AG09309 (cell line): ENCODE data around the gene FNDC10.
"Not testable (repeated sequence)": the region's sequence is repeated elsewhere in the genome, so short reads cannot be mapped to it uniquely, and the experiment has no call there.

Experiments used
- DNase-seq: peaks from one replicate; pipeline ENCODE4 v3.0.0-alpha.2; 2010; ENCODE audit warnings: low read depth
- H3K4me3 ChIP-seq: 2 replicates; pipeline ENCODE4 v1.5.1; 2011; ENCODE audit warnings: mild to moderate bottlenecking, low read depth, low read length, moderate library complexity; ENCODE audit not compliant: control insufficient read depth
- TF ChIP-seq, protein P1 (sequence below): IDR thresholded peaks from 2 replicates; pipeline ENCODE4 v1.5.1; 2011; ENCODE audit warnings: mild to moderate bottlenecking, low read depth, low read length, inconsistent platforms; ENCODE audit not compliant: insufficient read depth, control insufficient read depth; ENCODE audit errors: missing control alignments

FNDC10 gene

DNA sequence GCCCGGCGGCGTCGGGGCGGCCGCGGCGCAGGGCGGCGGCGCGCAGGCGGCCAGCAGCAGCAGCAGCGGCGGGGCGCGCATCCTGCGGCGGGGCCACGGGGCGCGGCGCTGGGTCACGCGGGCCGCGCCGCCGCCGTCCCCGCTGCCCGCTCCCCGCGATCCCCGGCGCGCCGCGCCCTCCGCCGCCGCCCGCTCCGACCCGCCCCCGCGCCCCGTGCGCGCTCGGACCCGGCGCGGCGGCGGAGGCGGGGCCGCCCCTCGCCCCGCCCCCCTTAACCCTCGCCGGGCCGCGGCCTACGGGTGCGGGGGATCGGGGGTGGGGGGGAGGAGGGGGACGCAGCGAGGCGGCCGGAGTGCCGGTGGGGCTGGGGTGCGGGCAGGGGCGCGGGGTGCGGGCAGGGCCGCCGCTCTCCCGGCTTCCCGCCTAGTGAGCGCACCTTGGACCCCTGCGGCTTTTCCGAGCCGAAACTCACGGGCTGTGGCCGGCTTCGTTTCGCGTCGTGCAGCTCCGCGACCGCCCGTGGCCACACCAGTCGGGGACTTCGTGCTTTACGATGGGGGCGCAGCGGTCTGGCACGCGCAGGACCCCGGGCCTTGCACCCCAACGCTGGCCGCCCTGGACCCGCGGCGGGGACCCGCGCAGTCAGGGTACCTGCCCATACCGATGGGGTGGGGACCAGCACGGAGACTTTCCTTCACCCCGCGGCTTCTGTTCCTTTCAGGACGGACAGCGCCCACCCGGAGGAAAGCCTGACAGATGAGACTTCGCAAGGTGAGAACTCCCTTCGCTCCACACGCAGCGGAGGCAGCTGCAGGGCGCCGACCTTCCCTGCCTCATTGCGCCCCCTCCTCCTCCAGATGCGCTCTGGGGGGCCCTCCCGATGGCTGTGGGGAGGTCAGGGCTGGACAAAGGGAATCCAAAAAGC is at the start of gene FNDC10:
Gene FNDC10 (minus strand): TSS at position 201 of the 926 bp plus-strand sequence. CDS start 120 bp downstream, at position 81.
- TF ChIP-seq, protein P1, sequence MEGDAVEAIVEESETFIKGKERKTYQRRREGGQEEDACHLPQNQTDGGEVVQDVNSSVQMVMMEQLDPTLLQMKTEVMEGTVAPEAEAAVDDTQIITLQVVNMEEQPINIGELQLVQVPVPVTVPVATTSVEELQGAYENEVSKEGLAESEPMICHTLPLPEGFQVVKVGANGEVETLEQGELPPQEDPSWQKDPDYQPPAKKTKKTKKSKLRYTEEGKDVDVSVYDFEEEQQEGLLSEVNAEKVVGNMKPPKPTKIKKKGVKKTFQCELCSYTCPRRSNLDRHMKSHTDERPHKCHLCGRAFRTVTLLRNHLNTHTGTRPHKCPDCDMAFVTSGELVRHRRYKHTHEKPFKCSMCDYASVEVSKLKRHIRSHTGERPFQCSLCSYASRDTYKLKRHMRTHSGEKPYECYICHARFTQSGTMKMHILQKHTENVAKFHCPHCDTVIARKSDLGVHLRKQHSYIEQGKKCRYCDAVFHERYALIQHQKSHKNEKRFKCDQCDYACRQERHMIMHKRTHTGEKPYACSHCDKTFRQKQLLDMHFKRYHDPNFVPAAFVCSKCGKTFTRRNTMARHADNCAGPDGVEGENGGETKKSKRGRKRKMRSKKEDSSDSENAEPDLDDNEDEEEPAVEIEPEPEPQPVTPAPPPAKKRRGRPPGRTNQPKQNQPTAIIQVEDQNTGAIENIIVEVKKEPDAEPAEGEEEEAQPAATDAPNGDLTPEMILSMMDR: no peak
- H3K4me3 ChIP-seq: peak within 1 kb of the TSS; percentile 35
- no peak for DNase-seq

- DNase-seq, H3K4me3 ChIP-seq: not testable (repeated sequence)
Observed at GRCh38 chr1:1648265-1648664, 48.3 kb upstream of the FNDC10 start.

- not testable (repeated sequence) for DNase-seq
Observed at GRCh38 chr1:1647567-1648241, 47.8 kb upstream of the FNDC10 start.

DNA sequence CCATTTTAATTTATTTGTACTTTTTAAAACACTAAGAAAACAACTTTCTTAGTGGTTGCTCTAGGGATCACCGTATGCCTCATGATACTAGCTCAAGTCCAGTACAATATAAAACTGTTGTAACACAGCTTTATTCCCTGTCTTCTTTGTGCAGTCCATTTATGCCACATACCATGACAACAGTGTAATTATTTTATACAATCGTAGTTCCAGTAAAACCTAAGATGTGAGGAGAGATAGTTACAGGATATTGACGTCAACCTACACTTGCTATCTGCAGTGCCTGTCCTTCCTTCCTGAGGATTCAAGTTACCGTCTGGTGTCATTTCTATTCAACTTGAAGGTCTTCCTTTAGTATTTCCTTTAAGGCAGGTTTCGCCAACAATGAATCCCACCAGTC is 46.4 kb upstream of the FNDC10 start:
- H3K4me3 ChIP-seq, DNase-seq: not testable (repeated sequence)

More at GRCh38 chr1:1647567-1648241, 47.8 kb upstream of the FNDC10 start:
- H3K4me3 ChIP-seq: not testable (repeated sequence)

- not testable (repeated sequence) for H3K4me3 ChIP-seq, DNase-seq
Observed at GRCh38 chr1:1640711-1641461, 41.0 kb upstream of the FNDC10 start.

DNA sequence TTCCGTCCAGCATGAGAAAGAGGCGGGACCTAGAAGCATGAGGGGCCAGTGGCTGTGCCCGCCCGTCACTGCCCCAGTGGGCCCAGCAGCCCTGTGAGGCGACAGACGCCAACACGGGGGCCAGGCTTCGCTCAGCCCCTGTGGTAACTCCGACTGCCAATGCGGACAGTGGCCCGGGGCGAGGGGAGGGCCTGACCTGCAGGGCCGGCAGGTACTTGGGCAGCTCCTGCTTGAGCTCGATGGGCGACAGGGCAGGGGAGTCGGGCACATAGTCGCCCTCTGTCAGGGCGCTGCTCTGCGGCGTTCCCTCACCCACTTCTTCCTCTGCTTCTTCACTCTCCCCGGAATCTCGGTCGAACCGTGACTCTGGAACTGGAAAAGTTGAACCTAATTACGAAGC is 40.1 kb upstream of the FNDC10 start:
- H3K4me3 ChIP-seq, DNase-seq: not testable (repeated sequence)

DNA sequence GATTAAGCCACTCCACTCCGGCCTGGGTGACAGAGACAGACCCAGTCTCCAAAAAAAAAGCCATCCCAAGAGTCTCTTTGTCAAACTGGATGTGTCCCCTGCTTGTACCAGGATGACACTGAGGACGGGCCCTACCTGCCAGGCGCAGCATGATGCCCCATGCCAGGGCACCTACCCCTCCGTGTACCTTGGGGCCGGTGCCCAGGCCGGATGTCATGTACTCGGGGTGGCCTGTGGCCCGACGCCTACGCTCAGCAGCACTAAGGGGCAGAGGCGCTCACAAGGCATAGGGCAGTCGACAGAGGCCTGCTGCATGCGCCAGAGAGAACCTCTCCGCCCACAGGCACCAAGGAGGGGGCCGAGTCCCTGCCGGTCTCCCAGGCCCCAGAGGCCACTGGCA is 39.4 kb upstream of the FNDC10 start:
- not testable (repeated sequence) for H3K4me3 ChIP-seq, DNase-seq

DNA sequence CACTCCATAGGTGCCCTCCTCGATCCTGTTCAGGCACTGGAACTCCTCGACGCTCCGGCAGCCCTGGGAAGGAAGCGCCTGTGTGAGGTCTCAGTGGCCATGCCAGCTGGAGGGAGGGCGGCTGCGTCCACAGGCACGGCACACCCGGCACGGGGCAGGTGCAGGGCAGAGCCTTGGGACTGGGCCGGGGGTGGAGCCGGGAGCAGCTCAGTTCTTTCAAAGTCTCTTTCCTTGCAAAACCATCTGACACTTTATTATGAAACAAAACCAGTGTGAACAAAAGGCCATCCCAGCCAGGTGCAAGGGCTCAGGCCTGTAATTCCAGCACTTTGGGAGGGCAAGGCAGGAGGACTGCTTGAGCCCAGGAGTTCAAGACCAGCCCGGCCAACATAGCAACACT is 38.6 kb upstream of the FNDC10 start:
- H3K4me3 ChIP-seq, DNase-seq: not testable (repeated sequence)

DNA sequence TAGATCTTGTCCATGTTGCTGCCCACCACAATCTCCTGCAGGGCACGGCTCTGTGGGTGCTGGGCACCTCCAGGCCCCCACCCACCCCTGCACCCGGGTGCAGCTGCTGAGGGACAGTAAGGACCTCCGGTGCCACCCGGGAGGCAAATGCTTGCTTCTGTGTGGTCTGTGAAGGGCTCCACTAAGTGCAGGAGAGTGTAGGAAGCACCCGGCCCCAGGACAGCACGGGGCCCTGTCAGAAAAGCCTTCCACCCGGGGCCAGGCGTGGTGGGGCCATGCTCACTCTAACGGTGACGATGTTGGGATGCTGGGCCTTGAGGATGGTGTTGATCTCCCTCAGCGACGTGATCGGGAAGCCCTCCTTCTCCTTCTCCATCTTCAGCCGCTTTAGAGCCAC is 37.5 kb upstream of the FNDC10 start:
- DNase-seq, H3K4me3 ChIP-seq: not testable (repeated sequence)

DNA sequence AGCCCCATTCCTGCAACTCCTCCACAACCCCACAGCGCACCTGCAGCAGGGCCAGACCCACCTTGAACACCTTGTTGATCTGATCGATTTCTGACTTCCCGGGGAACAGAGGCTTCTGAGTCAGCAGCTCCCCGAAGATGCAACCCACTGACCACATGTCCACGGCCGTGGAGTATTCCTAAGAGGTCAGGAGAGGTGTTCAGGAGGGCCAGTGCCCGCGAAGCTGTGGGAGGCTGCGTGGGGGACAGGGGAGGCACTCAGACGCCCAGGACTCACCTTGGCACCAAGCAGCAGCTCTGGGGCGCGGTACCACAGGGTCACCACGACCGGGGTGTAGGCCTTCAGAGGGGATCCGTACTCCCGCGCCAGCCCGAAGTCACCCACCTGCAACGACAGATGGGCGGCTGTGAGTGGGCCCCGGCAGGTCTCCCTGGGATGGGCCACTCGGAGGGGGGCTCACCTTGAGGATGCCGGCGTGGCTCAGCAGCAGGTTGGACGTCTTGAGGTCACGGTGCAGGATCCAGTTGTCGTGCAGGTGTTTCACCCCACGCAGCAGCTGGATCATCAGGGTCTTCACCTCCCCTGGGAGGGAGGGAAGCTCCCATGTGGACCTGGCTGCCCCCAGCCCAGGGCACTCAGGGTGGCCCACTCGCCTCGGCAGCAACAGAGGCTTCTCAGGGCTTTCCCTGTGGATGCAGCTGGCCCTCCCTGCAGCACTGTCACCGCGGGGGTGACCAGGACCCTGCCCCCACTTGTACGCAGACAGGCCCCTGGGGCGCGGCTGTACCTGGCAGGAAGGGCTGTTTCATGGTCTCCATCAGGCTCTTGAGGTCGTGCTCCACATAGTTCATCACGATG is 36.9 kb upstream of the FNDC10 start:
- not testable (repeated sequence) for H3K4me3 ChIP-seq, DNase-seq

- H3K4me3 ChIP-seq, DNase-seq: not testable (repeated sequence)
Observed at GRCh38 chr1:1634613-1635012, 34.7 kb upstream of the FNDC10 start.

DNA sequence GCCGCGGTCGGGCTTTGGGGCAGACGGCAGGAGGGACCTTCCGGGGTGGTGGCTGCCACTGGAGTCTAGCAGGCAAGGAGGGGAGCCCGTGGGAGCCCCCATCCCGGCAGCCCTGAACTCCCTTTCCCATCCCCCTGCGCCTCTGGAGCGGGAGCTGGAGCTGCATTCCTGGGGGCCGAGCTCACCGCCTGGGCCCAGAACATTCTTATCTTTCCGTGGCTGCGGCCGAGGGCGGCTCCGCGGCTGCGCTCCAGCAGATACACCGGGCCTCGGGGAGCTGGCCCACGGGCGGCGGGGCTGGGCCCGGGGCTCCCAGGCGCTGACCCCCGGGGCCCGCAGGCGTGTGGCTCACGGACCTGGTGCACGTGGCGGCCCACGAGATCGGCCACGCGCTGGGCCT is 33.5 kb upstream of the FNDC10 start:
- DNase-seq, H3K4me3 ChIP-seq: not testable (repeated sequence)
